Activated CD8-positive, alpha-beta T cell treated with anti-CD3 and anti-CD28 coated beads for 36 hours (primary cell): Measurements from ENCODE around the gene DGKG. TPM values are rescaled to one million over a fixed set of nuclear protein-coding genes. Genes with fewer than 3 reads are reported as not detected.

Experiments used
- ATAC-seq: fragments of 200-7000 bp; cut with Tn5 transposase; one replicate; pipeline ENCODE4 v1.10.0; 2021; ENCODE audit warnings: mild to moderate bottlenecking, moderate library complexity
- CTCF ChIA-PET: fragments of 350-600 bp; sonication (Branson Sonifier 250); formaldehyde crosslinking; loops from one replicate; lab custom pipeline; 2021; ENCODE audit warnings: antibody characterized with exemption; lab: Charles Lee
- POLR2A ChIA-PET: fragments of 350-600 bp; sonication (Branson Sonifier 250); formaldehyde crosslinking; loops from one replicate; lab custom pipeline; 2021; ENCODE audit warnings: antibody characterized with exemption; lab: Charles Lee
- DNase-seq: peaks from one replicate; pipeline ENCODE4 v3.0.0-alpha.2; 2020
- H3K27ac Mint-ChIP-seq: one replicate; pipeline ENCODE4 v1.8.0; 2021; ENCODE audit warnings: mild to moderate bottlenecking, mixed read lengths
- H3K27me3 Mint-ChIP-seq: one replicate; pipeline ENCODE4 v1.8.0; 2021; ENCODE audit warnings: mixed read lengths
- H3K36me3 Mint-ChIP-seq: one replicate; pipeline ENCODE4 v1.8.0; 2021; ENCODE audit warnings: low read depth, mixed read lengths
- H3K4me1 Mint-ChIP-seq: one replicate; pipeline ENCODE4 v1.8.0; 2021; ENCODE audit warnings: low read depth, mixed read lengths
- H3K4me3 Mint-ChIP-seq: one replicate; pipeline ENCODE4 v1.8.0; 2021; ENCODE audit warnings: mild to moderate bottlenecking, moderate library complexity, mixed read lengths
- H3K9me3 Mint-ChIP-seq: one replicate; pipeline ENCODE4 v1.8.0; 2021; ENCODE audit warnings: mixed read lengths
- CTCF ChIP-seq: fragments of 200-600 bp; IDR thresholded peaks from one replicate; pipeline ENCODE4 v1.8.0; 2022; ENCODE audit warnings: antibody characterized with exemption, mild to moderate bottlenecking
- intact Hi-C: fragments of 100-400 bp; cut with micrococcal nuclease; formaldehyde crosslinking; loops from one replicate; pipeline ENCODE4 v1.10.0; 2022
- total RNA-seq, 2 experiments: library from RNA; stranded (reverse); gene quantifications; one replicate each; pipeline ENCODE4 v1.2.3, GENCODE V29; 2021

DGKG gene
- total RNA-seq, 2 experiments from 2014 or later, result 0.18 to 0.36 TPM

DNA sequence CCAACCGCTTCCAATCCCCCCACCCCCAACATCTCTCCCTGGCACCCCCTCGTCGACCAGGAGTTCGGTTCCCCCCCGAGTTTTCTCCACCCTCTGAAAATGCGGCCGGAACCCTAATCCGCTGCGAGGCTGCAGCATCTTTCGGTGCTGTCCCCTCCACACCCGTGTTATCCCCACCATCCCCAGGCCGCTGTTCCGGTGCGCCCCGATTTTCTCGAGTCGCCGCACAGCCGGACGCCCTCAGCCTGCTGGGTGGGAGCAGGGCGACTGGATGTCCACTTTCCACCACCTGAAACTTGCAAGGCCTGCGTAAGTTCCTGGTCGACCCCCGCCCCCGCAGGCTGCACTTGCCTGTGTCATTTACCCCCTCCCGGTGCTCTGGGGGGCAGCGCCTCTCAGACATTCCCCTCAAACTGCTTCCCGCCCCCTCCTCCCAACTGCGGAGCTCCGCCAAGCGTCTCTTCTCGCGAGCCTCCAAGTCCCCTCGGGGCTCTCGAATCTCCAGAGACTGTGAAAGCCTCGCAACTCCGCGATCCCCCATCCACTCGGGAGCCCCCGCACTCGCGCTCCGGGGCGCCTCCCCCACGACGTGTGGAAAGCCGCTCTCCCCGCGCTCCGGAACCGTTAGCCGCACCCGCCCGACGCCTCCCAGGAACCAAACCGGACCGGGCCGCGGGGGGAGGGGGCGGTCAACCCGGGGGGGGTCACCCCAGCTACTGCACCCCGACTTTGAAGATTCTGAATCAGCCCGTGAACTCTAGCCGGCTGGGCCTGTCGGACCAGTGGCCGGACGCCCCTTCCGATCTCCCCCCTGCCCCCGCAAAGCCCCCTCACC lies 253.7 kb downstream of the DGKG start:
- DNase-seq (peak; percentile 48), ATAC-seq (no peak)
- POLR2A ChIA-PET, result interaction anchor here (0.6 to 1.2 kb wide), 3 partner anchors 17 to 1894 kb away, joined by 3 to 4 read pairs (median 3); no protein-coding TSS in a partner anchor
- TF ChIP-seq CTCF, result no peak
- H3K27ac Mint-ChIP-seq, result no peak overlapping the region
- H3K4me1 Mint-ChIP-seq, result peaks cover 36% of the 10 kb centered on the region
- intact Hi-C loops, result loop anchor here (5.0 to 10.0 kb wide), 2 partner anchors 46 to 136 kb away; no protein-coding TSS in a partner anchor
- peak overlapping the region; percentile 89 for H3K4me3 Mint-ChIP-seq
- peaks cover 74% of the 10 kb centered on the region for H3K27me3 Mint-ChIP-seq
- CTCF ChIA-PET, result interaction anchor here (1.0 to 3.2 kb wide), 4 partner anchors 134 to 432 kb away, joined by 3 to 9 read pairs (median 3); no protein-coding TSS in a partner anchor
- no peaks in the 10 kb centered on the region for H3K9me3 Mint-ChIP-seq
- H3K36me3 Mint-ChIP-seq, result no peaks in the 10 kb centered on the region

GRCh38 chr3:186107215-186108105 lies 254.6 kb downstream of the DGKG start:
- Mint-ChIP-seq H3K36me3 (no peaks in the 10 kb centered on the region), H3K27me3 (peaks cover 73% of the 10 kb centered on the region), H3K9me3 (no peaks in the 10 kb centered on the region), H3K27ac (no peak overlapping the region), H3K4me1 (peaks cover 36% of the 10 kb centered on the region), H3K4me3 (peak overlapping the region; percentile 89)
- TF ChIP-seq CTCF, result no peak
- intact Hi-C loops, result loop anchor here (5.0 to 10.0 kb wide), 2 partner anchors 45 to 137 kb away; no protein-coding TSS in a partner anchor
- POLR2A ChIA-PET, result interaction anchor here (0.8 to 1.2 kb wide), 2 partner anchors 16 to 171 kb away, joined by 3 to 4 read pairs; no protein-coding TSS in a partner anchor
- CTCF ChIA-PET, result interaction anchor here (1.0 to 3.2 kb wide), 3 partner anchors 134 to 433 kb away, joined by 3 to 9 read pairs (median 3); no protein-coding TSS in a partner anchor
- no peak for ATAC-seq
- peak; percentile 64 for DNase-seq

DNA sequence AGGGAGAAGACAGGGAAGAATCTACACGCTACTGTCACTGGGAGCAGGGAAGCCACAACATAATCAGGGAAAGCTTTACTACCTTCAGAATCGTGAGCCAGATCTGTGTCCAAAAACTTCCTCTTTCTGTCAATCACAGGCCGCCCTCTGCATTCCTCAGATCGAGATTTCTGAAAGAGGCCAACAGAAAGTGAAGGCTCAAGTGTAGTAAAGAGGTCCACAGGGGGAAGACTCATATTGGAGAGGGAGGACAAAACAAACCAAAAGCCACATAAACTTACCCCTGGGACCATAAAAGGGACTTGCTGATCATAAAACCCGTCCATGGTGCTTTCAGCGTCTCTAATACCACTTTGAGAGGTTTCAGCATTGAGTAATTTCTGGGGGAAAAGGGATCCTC lies 256.5 kb downstream of the DGKG start:
- no peak for TF ChIP-seq CTCF
- no peak for ATAC-seq
- Mint-ChIP-seq H3K27me3 (peaks cover 63% of the 10 kb centered on the region), H3K9me3 (no peaks in the 10 kb centered on the region), H3K4me3 (no peak overlapping the region), H3K36me3 (no peaks in the 10 kb centered on the region), H3K4me1 (peaks cover 29% of the 10 kb centered on the region), H3K27ac (no peak overlapping the region)
- POLR2A ChIA-PET, result interaction anchor here (1.1 to 1.2 kb wide), 2 partner anchors 9 to 168 kb away, joined by 4 read pairs; partner anchors contain the start of gene TRA2B
- DNase-seq, result no peak
- intact Hi-C loops, result loop anchor here (5.0 to 10.0 kb wide), 2 partner anchors 43 to 139 kb away; no protein-coding TSS in a partner anchor
- CTCF ChIA-PET, result interaction anchor here (1.1 kb wide), 1 partner anchor 128 kb away, joined by 4 read pairs; no protein-coding TSS in a partner anchor

DNA sequence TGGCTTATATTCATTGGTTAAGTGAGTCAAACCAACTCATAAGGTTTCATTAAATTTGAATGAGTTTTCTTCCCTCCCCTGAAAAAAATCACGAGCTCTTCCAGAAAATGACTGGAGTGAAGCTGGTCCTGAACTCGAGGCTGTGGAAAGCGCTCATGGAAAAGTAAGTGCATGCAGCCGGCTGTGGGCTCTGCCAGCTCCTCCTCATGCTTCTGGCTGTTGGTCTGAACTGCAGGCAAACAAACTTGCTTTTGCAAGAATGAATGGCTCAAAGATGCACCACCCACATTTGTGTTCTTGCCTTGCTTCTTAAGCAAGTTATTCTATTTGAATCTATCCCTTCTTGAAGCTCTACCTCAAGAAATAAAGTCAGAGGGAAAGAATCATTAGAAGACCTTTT lies 259.3 kb downstream of the DGKG start:
- Mint-ChIP-seq H3K9me3 (no peaks in the 10 kb centered on the region), H3K4me1 (peaks cover 15% of the 10 kb centered on the region), H3K4me3 (no peak overlapping the region), H3K36me3 (no peaks in the 10 kb centered on the region), H3K27me3 (peaks cover 60% of the 10 kb centered on the region), H3K27ac (no peak overlapping the region)
- no peak for ATAC-seq
- ChIA-PET POLR2A (interaction anchor here (0.6 kb wide), 1 partner anchor 23 kb away, joined by 4 read pairs; no protein-coding TSS in a partner anchor), CTCF (interaction anchor here (0.7 kb wide), 1 partner anchor 12 kb away, joined by 3 read pairs; no protein-coding TSS in a partner anchor)
- no peak for TF ChIP-seq CTCF
- no peak for DNase-seq
- intact Hi-C loops, result loop anchor here (10.0 kb wide), 1 partner anchor 142 kb away; no protein-coding TSS in a partner anchor
